OCI-LY1 (cell line): Measurements from ENCODE around the gene KLHDC7B.

Experiments used
- EZH2 ChIP-seq: fragments of 200-600 bp; sonication (generic), shearing (Covaris generic); IDR thresholded peaks from 2 replicates; pipeline ENCODE4 v1.8.0; 2017; ENCODE audit warnings: borderline replicate concordance, mixed run types, mild to moderate bottlenecking, antibody characterized with exemption, low read length, moderate library complexity, mixed read lengths
- TF ChIP-seq, protein P1 (sequence below): fragments of 200-600 bp; sonication (generic), shearing (Covaris generic); IDR thresholded peaks from 2 replicates; pipeline ENCODE4 v1.5.1; 2017; ENCODE audit warnings: mild to moderate bottlenecking, antibody characterized with exemption, low read length, moderate library complexity, mixed read lengths

DNA sequence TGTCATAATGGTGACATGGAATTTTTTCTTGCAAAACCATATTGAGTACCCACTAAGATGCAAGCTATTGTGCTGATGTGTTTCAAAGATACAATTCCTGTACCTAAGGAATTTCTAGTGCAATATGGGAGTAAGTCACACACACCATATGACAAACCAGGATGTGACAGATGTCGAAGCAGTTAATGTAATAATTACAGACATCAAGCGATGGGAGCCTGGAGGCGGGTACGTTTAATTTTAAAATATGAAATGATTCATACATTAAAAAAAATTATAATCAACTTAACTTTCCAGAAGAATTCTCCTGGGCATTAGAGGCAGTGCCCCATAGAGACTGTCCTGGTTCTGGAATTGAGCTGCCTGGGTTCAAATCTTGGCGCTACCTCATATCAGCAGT lies 11.0 kb downstream of the KLHDC7B start:
- TF ChIP-seq, protein P1, sequence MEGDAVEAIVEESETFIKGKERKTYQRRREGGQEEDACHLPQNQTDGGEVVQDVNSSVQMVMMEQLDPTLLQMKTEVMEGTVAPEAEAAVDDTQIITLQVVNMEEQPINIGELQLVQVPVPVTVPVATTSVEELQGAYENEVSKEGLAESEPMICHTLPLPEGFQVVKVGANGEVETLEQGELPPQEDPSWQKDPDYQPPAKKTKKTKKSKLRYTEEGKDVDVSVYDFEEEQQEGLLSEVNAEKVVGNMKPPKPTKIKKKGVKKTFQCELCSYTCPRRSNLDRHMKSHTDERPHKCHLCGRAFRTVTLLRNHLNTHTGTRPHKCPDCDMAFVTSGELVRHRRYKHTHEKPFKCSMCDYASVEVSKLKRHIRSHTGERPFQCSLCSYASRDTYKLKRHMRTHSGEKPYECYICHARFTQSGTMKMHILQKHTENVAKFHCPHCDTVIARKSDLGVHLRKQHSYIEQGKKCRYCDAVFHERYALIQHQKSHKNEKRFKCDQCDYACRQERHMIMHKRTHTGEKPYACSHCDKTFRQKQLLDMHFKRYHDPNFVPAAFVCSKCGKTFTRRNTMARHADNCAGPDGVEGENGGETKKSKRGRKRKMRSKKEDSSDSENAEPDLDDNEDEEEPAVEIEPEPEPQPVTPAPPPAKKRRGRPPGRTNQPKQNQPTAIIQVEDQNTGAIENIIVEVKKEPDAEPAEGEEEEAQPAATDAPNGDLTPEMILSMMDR: no peak
- TF ChIP-seq EZH2: no peak
